Activated naive CD4-positive, alpha-beta T cell treated with anti-CD3 and anti-CD28 coated beads for 36 hours (primary cell): ENCODE results near the gene SLC25A45. TPM values are rescaled to one million over a fixed set of nuclear protein-coding genes. Genes with fewer than 3 reads are reported as not detected.
A peak's percentile ranks its signal among the peaks of the same experiment; 100 is the strongest.

Experiments
- CTCF ChIA-PET: fragments of 350-600 bp; sonication (Branson Sonifier 250); formaldehyde crosslinking; loops from one replicate; lab custom pipeline; 2021; ENCODE audit warnings: antibody characterized with exemption; lab: Charles Lee
- DNase-seq: peaks from one replicate; pipeline ENCODE4 v3.0.0-alpha.2; 2020
- H3K27ac Mint-ChIP-seq: one replicate; pipeline ENCODE4 v1.8.0; 2021; ENCODE audit warnings: mild to moderate bottlenecking, mixed read lengths
- H3K27me3 Mint-ChIP-seq: one replicate; pipeline ENCODE4 v1.8.0; 2021; ENCODE audit warnings: low read depth, mixed read lengths
- H3K36me3 Mint-ChIP-seq: one replicate; pipeline ENCODE4 v1.8.0; 2021; ENCODE audit warnings: low read depth, mixed read lengths
- H3K4me1 Mint-ChIP-seq: one replicate; pipeline ENCODE4 v1.8.0; 2021; ENCODE audit warnings: low read depth, mixed read lengths
- H3K4me3 Mint-ChIP-seq: one replicate; pipeline ENCODE4 v1.8.0; 2021; ENCODE audit warnings: mild to moderate bottlenecking, moderate library complexity, mixed read lengths
- H3K9me3 Mint-ChIP-seq: one replicate; pipeline ENCODE4 v1.8.0; 2021; ENCODE audit warnings: mixed read lengths
- intact Hi-C: fragments of 100-400 bp; cut with micrococcal nuclease; formaldehyde crosslinking; loops from one replicate; pipeline ENCODE4 v1.15.1; 2023
- total RNA-seq, 2 experiments: library from RNA; stranded (reverse); gene quantifications; one replicate each; pipeline ENCODE4 v1.2.3, GENCODE V29; 2021

The SLC25A45 gene
- total RNA-seq, 2 experiments from 2014 or later: 10.4 to 12.1 TPM

DNA sequence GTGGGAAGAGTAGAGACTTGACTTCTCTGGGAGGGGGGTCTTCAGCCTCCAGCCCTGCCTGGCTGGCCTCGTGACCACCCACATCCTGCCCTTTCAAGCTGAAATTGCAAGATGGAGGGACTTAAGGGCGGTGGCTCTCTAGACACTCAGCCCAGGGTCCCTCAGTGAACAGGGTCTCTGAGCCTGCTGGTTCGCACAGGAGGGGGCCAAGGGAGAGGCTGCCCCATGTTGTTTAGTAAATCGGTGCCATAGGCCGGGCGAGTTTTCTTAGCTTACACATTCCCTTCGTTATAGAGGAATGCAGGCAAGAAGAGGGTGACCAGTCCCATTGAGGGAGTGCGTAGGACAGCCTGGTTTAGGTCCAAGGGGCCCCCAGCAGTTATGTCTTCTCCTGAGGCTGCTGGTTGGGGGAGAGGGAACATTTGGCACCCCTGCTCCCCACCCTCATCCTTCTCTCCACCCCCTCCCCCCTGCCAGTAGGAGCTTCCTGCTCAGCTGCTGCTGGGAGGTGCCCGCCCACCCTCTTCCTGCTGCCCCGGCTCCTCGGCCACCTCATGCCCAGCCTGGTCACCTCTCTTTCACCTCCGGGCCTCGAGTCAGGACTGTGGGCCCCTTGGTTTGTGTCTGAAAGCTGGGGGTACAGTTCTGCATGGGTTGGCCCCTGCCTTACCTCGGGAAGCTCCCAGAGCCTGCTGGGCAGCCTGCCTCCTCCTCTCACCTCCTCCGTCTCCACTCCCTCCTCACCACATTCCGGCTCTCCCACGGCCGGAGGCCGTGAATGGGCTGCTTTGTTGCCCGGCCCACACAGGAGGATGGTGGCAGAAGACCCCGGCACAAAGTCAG, 7.9 kb upstream of the SLC25A45 start:
- no peaks in the 10 kb centered on the region for H3K27me3 Mint-ChIP-seq
- peaks cover 6% of the 10 kb centered on the region for H3K36me3 Mint-ChIP-seq
- H3K4me3 Mint-ChIP-seq: no peak overlapping the region
- CTCF ChIA-PET: interaction anchor here (0.6 to 2.3 kb wide), 3 partner anchors 26 to 119 kb away, joined by 3 to 5 read pairs (median 4); no protein-coding TSS in a partner anchor
- intact Hi-C loops: no loop called here
- DNase-seq: no peak
- peaks cover 44% of the 10 kb centered on the region for H3K4me1 Mint-ChIP-seq
- H3K27ac Mint-ChIP-seq: no peak overlapping the region
- no peaks in the 10 kb centered on the region for H3K9me3 Mint-ChIP-seq

GRCh38 chr11:65389294-65389980, 7.0 kb upstream of the SLC25A45 start:
- no peaks in the 10 kb centered on the region for H3K9me3 Mint-ChIP-seq
- no peaks in the 10 kb centered on the region for H3K27me3 Mint-ChIP-seq
- H3K4me3 Mint-ChIP-seq: no peak overlapping the region
- H3K36me3 Mint-ChIP-seq: peaks cover 6% of the 10 kb centered on the region
- intact Hi-C loops: no loop called here
- no peak for DNase-seq
- CTCF ChIA-PET: interaction anchor here (0.6 to 1.4 kb wide), 3 partner anchors 36 to 120 kb away, joined by 3 to 4 read pairs (median 4); no protein-coding TSS in a partner anchor
- H3K27ac Mint-ChIP-seq: no peak overlapping the region
- peaks cover 53% of the 10 kb centered on the region for H3K4me1 Mint-ChIP-seq

- peaks cover 6% of the 10 kb centered on the region for H3K36me3 Mint-ChIP-seq
- CTCF ChIA-PET: interaction anchor here (0.7 to 1.4 kb wide), 2 partner anchors 59 to 122 kb away, joined by 3 to 4 read pairs; no protein-coding TSS in a partner anchor
- no peak overlapping the region for H3K4me3 Mint-ChIP-seq
- no peak overlapping the region for H3K27ac Mint-ChIP-seq
- peaks cover 60% of the 10 kb centered on the region for H3K4me1 Mint-ChIP-seq
- intact Hi-C loops: no loop called here
- H3K9me3 Mint-ChIP-seq: no peaks in the 10 kb centered on the region
- no peak for DNase-seq
- no peaks in the 10 kb centered on the region for H3K27me3 Mint-ChIP-seq
Measured at GRCh38 chr11:65388731-65389130, 6.3 kb upstream of the SLC25A45 start.

DNA sequence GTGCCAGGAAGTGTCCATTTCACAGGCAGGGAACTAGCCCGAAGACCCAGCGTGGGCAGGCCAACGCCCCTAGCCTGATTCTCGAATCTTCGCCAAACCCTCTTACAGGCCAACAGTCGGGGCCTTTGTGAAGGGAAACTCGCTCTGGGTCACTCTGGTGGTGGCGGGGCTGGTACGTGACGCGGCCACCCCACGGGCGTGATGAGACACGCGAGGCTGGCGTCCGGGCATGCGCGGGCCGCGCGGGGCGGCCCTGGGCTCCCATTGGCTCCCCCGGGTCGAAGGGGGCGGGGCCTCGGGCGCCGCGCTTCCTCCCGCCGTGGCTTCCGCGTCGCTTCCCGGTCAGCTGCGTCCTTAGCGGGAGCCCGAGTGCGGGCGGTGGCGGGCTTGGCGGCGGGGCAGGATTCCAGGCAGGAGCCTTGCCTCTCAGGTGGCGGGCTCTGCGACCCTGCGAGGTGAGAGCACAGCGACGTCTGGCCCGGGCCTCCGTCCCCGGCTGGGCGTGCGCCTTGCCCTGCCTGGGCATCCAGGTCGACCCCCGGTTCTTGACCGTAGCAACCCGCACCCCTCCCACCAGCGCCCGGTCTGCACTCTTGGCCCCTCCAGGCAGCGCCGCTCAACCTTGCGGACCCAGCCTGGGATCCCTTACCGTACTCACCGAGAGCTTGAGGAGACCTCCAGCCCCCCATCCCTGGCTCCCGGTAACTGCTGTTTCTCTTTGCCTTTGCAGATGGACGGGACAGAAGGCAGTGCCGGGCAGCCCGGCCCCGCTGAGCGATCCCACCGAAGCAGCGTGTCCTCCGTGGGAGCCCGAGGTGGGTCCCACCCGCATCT, 4.1 kb upstream of the SLC25A45 start, which contains the start of gene FRMD8:
Gene FRMD8 (plus strand): TSS at position 331 of the 834 bp plus-strand sequence. CDS start 400 bp downstream, at position 731.
- H3K9me3 Mint-ChIP-seq: no peaks in the 10 kb centered on the region
- peak within 1 kb of the TSS; percentile 91 for H3K4me3 Mint-ChIP-seq
- intact Hi-C loops: no loop called here
- DNase-seq: peak; percentile 87
- H3K36me3 Mint-ChIP-seq: peaks cover 6% of the 10 kb centered on the region
- peaks cover 70% of the 10 kb centered on the region for H3K4me1 Mint-ChIP-seq
- H3K27ac Mint-ChIP-seq: peak within 1 kb of the TSS; percentile 100
- no peaks in the 10 kb centered on the region for H3K27me3 Mint-ChIP-seq
- CTCF ChIA-PET: interaction anchor here (0.7 to 1.9 kb wide), 5 partner anchors 9 to 123 kb away, joined by 3 to 9 read pairs (median 3); no protein-coding TSS in a partner anchor

DNA sequence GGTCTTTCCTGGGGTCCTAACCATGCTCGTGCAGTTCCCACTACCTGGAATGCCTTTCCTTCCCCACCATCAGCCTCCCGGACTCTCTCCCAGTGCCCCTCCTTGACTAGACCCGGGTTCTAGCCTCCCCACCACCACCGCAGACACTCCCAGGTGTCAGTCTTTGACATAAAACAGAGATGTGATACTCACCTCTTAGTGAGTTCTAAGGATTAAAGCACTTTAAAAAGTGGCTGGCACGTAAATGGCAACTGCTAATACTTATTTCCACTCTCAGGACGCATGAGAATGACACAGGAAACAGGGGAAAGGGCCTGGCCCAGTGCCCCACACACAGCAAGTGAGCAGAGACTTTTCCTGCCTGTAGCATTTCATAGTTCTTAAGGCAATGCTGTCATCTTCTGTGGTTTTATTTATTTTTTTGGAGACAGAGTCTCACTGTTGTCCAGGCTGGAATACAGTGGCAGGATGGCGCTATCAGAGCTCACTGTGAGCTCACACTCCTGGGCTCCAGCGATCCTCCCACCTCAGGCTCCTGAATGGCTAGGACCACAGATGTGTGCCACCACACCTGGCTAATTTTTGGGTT, 1.9 kb upstream of the SLC25A45 start:
- DNase-seq: peak; percentile 67

GRCh38 chr11:65383778-65384177, 1.3 kb upstream of the SLC25A45 start:
- CTCF ChIA-PET: interaction anchor here (0.6 to 4.1 kb wide), 2 partner anchors 30 to 33 kb away, joined by 3 to 24 read pairs; no protein-coding TSS in a partner anchor
- DNase-seq: no peak
- Mint-ChIP-seq H3K36me3 (peaks cover 4% of the 10 kb centered on the region), H3K4me3 (peak overlapping the region; percentile 96), H3K27ac (peak overlapping the region; percentile 100), H3K27me3 (no peaks in the 10 kb centered on the region), H3K4me1 (peaks cover 57% of the 10 kb centered on the region), H3K9me3 (no peaks in the 10 kb centered on the region)
- intact Hi-C loops: loop anchor here (5.0 kb wide), 2 partner anchors 269 to 474 kb away; partner anchors contain the start of gene CFL1

More for the DNA sequence above, 1.9 kb upstream of the SLC25A45 start:
- H3K27ac Mint-ChIP-seq: peak overlapping the region; percentile 100
- H3K27me3 Mint-ChIP-seq: no peaks in the 10 kb centered on the region
- CTCF ChIA-PET: interaction anchor here (0.6 to 4.1 kb wide), 3 partner anchors 30 to 34 kb away, joined by 3 to 24 read pairs (median 3); no protein-coding TSS in a partner anchor
- no peaks in the 10 kb centered on the region for H3K9me3 Mint-ChIP-seq
- peaks cover 63% of the 10 kb centered on the region for H3K4me1 Mint-ChIP-seq
- peak overlapping the region; percentile 96 for H3K4me3 Mint-ChIP-seq
- H3K36me3 Mint-ChIP-seq: peaks cover 6% of the 10 kb centered on the region
- intact Hi-C loops: loop anchor here (5.0 kb wide), 2 partner anchors 268 to 473 kb away; partner anchors contain the start of gene CFL1

DNA sequence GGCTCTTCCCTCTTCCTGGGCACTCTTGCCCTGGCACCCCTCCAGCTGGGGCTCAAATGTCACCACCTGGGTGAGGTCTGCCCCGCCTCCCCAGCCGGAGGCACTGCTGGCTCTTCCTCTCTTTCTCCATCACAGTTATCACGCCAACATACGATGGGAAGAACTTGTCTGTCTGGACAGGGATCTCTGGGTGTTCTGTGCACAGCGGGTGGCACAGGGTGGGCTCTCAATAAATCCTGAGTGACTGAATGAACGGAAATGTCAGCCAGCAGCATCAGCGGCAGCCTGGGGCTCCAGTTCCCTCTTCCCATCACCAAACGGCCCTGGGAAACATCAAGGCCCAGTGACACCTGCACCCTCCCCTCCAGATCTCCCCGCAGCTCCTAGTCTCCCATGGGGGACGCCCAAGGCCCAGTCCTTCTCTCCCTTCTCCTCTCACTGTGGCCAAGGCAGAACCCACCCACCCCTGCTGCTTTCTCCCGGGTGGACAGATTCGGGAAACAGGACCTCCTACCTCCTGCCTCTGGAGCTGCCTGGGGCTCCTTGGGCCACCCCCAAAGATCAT, 440 bp upstream of the SLC25A45 start:
- no peaks in the 10 kb centered on the region for H3K9me3 Mint-ChIP-seq
- H3K27me3 Mint-ChIP-seq: no peaks in the 10 kb centered on the region
- intact Hi-C loops: loop anchor here (1.0 to 5.0 kb wide), 10 partner anchors 36 to 474 kb away; partner anchors contain the start of genes CFL1, PCNX3 and ZNRD2
- CTCF ChIA-PET: interaction anchor here (1.7 to 4.1 kb wide), 3 partner anchors 33 to 193 kb away, joined by 3 to 24 read pairs (median 8); partner anchors contain the start of gene EHBP1L1
- no peak for DNase-seq
- H3K27ac Mint-ChIP-seq: peak overlapping the region; percentile 100
- H3K4me3 Mint-ChIP-seq: peak overlapping the region; percentile 96
- peaks cover 48% of the 10 kb centered on the region for H3K4me1 Mint-ChIP-seq
- H3K36me3 Mint-ChIP-seq: peaks cover 1% of the 10 kb centered on the region

GRCh38 chr11:65381716-65382032, 772 bp downstream of the SLC25A45 start:
- peaks cover 46% of the 10 kb centered on the region for H3K4me1 Mint-ChIP-seq
- no peaks in the 10 kb centered on the region for H3K9me3 Mint-ChIP-seq
- CTCF ChIA-PET: interaction anchor here (0.6 to 4.1 kb wide), 9 partner anchors 11 to 194 kb away, joined by 3 to 24 read pairs (median 5); partner anchors contain the start of genes DPF2 and EHBP1L1

DNA sequence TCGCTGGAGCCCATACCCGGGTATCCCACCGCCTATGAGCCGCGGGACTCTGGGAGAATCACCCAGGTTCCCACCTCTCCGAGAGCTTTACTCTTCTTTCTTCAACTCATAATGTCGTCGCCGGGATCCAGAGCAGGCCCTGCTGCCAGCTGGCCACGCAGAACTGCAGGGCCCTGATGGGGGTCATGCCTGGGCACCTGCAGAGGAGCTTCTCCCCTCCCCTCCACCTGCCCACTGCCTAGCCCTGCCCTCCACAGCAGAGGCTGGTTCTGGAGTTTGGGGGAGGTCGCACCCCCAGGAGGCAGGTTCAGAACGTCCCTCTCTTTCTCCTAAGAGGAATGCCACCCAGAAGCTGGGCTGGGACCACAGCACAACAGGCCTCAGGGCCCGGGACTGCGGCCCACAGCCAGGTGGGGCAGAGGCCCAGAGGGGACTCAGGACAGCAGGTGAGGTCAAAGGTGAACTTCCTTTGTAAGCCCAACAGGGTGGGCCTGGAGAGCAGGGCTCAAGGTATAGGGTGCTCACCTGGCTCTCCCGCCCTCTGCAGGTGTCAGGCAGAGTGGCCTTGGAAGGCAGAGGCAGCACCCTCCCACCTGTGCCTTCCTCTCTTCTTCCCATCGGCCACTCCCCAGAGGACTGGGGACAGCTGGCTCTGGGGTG, 1.9 kb downstream of the SLC25A45 start:
- intact Hi-C loops: loop anchor here (5.0 kb wide), 2 partner anchors 272 to 477 kb away; partner anchors contain the start of gene CFL1

More at GRCh38 chr11:65381716-65382032, 772 bp downstream of the SLC25A45 start:
- DNase-seq: peak; percentile 66
- Mint-ChIP-seq H3K27ac (peak overlapping the region; percentile 100), H3K27me3 (no peaks in the 10 kb centered on the region), H3K4me3 (peak overlapping the region; percentile 96), H3K36me3 (no peaks in the 10 kb centered on the region)
- intact Hi-C loops: loop anchor here (1.0 to 5.0 kb wide), 10 partner anchors 38 to 476 kb away; partner anchors contain the start of genes CFL1, PCNX3 and ZNRD2

More for the DNA sequence above, 1.9 kb downstream of the SLC25A45 start:
- peak overlapping the region; percentile 96 for H3K4me3 Mint-ChIP-seq
- H3K27ac Mint-ChIP-seq: peak overlapping the region; percentile 100
- no peaks in the 10 kb centered on the region for H3K27me3 Mint-ChIP-seq
- CTCF ChIA-PET: interaction anchor here (0.9 to 4.1 kb wide), 5 partner anchors 10 to 166 kb away, joined by 3 to 24 read pairs (median 5); partner anchors contain the start of gene DPF2
- peaks cover 39% of the 10 kb centered on the region for H3K4me1 Mint-ChIP-seq
- no peak for DNase-seq
- no peaks in the 10 kb centered on the region for H3K36me3 Mint-ChIP-seq
- no peaks in the 10 kb centered on the region for H3K9me3 Mint-ChIP-seq
